GF-D8 (cell line): ENCODE data around the gene PDE10A.
"Not testable (repeated sequence)": the region's sequence is repeated elsewhere in the genome, so short reads cannot be mapped to it uniquely, and the experiment has no call there.

Experiments used
- DNase-seq: peaks from one replicate; lab custom pipeline; 2025; lab: John Stamatoyannopoulos, UW

PDE10A gene

DNA sequence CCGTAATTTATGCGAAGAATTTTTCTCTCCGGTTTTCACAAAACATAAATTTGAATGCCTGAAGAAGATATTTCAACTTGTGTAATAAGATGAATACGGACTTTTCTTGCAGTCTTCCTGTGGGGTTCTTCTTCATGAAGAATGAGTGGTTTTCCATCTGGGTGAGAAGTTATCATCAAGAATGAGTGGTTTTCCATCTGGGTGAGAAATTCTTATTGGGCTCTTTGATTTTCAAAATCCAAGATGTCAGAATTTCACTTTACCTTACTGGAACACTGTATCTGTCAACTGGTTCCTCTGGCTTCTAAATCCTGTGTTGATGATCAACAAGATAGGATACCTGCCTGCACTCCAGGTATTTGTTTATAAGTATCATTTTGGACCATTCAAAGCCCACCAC is 193.6 kb downstream of the PDE10A start:
- no peak for DNase-seq

DNA sequence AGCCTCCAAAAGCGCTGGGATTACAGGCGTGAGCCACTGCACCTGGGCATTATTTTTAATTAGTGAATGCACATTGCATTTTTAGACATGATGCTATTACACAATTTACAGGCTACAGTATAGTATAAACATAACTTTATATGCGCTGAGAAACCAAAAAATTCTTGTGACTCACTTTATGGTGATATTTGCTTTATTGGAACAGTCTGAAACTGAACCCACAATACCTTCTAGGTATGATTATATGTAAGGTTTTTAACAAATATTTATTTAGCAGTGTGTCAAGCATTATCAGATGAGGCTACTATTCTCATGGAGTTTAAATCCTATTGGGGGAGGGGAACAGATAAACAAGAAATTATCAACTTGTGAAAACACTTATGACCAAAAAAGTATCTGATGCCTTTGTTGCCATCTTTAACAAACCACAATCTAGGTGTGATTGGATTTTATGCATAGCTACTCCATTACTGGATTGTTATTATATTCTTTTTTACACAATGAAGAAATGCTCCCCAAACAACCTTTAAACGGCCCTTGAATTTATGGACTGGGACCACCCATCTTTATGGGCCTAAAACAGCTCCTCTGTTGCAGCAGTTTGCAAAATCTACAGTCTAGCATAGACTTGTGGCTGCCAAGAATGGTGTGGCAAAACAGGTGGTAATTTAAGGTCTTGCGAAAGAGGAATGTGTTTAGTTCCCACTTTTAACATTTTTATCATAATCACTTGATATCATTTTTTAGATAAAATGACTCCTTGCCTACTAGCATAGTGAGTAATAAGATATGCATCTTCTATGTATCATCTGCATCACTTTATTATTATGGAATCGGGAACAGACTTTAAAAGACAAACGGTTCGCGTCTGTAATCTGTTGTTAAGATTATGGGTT is 194.5 kb downstream of the PDE10A start:
- no peak for DNase-seq

- not testable (repeated sequence) for DNase-seq
Observed at GRCh38 chr6:165463499-165463898, 199.5 kb downstream of the PDE10A start.

DNA sequence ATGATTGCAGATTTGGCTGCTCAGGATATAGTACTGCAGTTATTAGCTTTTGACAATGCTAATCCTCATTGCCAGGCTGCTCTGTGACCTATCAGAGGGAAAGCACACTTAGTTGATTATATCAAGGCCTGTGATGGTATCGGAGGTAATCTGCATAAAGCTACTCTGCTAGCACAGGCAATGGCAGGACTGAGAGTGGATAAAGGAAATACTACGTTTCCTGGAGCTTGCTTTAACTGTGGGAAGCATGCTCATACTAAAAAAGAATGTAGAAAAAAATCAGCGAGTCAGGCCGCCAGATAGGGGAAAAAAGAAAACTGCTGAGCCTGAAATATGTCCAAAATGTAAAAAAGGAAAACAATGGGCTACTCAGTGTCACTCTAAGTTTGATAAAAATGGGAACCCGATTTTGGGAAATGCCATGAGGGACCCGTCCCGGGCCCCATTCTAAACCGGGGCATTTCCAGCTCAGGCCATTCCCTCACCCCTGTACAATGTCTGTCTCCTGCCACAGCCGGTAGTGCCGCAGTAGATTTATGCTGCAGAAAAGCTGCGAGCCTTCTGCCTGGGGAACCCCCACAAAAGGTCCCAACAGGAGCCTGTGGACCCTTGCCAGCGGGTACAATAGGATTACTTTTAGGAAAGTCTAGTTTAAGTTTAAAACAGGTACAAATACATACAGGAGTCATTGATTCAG is 203.3 kb downstream of the PDE10A start:
- DNase-seq: not testable (repeated sequence)

GRCh38 chr6:165458134-165458533 is 204.9 kb downstream of the PDE10A start:
- no peak for DNase-seq

DNA sequence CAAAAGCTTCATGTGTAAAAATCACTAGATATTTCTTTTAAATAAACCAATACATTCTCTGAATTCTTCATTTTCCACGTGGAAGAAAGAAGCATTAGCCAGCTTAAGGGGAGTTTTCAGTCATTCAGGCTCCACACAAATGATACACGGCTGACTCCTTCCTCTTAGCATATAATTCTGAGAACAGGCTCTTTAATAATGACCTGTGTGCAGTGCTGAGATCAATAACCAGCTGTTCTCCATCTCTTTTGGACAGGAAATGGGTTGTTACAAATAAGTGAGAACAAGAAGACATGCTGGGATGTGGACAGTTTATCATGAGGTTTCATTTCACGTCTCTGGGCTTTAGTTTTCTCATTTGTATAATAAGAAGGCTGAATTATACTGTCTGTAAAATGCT is 206.8 kb downstream of the PDE10A start:
- DNase-seq: no peak

- no peak for DNase-seq
Observed at GRCh38 chr6:165455488-165455887, 207.6 kb downstream of the PDE10A start.

GRCh38 chr6:165453395-165453794 is 209.6 kb downstream of the PDE10A start:
- DNase-seq: no peak

- DNase-seq: no peak
Observed at GRCh38 chr6:165451838-165452237, 211.2 kb downstream of the PDE10A start.

GRCh38 chr6:165448210-165448609 is 214.8 kb downstream of the PDE10A start:
- no peak for DNase-seq

DNA sequence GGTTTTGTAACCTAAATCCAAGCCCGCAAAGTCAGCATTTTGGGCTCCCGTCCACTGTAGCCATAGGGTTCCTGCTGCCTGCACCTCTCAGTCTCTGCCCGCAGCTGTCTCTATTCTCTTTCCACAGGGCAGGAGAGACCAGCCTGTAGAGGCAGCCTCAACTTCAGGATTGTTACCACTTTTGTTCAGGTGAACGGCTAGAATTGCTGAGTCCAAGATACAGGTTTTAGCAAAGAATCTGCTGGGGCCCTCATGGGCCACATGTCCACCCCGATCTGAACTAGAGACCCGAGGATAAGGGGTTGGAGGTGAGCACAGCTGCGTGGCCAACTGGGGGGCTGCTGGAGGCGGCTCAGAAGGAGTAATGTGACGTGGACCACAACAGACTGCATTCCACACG is 215.9 kb downstream of the PDE10A start:
- no peak for DNase-seq

- DNase-seq: no peak
Observed at GRCh38 chr6:165446331-165446730, 216.7 kb downstream of the PDE10A start.

GRCh38 chr6:165443462-165443861 is 219.6 kb downstream of the PDE10A start:
- DNase-seq: no peak

DNA sequence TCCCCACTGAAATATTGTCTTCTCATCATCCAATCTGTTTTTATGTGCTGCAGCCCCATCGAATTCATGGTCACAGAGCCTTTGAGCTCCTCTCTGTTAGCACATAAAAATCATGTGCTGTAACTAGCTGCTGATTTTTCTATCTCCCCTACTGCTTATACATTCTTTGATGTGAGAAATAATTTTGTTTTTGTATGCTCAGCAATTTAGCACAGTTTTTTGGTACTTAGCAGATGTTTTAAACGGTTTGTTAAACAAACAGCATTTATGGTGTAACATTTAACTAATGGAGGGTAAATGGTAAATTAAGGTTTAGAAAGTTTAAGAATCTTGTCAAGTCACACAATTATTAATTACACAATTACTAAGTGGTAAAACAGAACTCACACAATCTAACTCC is 221.9 kb downstream of the PDE10A start:
- no peak for DNase-seq

- DNase-seq: no peak
Observed at GRCh38 chr6:165439928-165440554, 223.0 kb downstream of the PDE10A start.

GRCh38 chr6:165426892-165427291 is 236.1 kb downstream of the PDE10A start:
- no peak for DNase-seq

- DNase-seq: no peak
Observed at GRCh38 chr6:165422192-165422591, 240.8 kb downstream of the PDE10A start.

- DNase-seq: no peak
Observed at GRCh38 chr6:165417278-165417865, 245.7 kb downstream of the PDE10A start.

DNA sequence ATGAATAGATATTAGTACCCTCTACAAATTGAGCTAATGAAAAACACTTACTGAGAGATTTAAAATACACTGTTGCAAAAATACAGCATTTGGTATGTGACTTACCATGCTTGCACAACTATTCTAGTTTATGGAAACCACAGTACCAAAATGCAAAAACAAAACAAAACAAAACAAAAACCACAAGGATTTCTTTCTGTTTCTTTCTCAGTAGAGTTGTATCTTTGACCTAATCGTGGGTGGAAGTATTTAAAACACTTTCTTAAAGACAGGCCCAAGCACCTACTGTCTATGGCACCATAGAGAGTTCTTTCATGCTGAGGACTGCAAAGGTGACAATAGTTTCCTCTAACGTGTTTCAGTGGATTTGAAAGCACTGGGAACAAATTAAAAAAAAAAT is 258.3 kb downstream of the PDE10A start:
- DNase-seq: no peak

GRCh38 chr6:165404296-165404695 is 258.7 kb downstream of the PDE10A start:
- DNase-seq: no peak

DNA sequence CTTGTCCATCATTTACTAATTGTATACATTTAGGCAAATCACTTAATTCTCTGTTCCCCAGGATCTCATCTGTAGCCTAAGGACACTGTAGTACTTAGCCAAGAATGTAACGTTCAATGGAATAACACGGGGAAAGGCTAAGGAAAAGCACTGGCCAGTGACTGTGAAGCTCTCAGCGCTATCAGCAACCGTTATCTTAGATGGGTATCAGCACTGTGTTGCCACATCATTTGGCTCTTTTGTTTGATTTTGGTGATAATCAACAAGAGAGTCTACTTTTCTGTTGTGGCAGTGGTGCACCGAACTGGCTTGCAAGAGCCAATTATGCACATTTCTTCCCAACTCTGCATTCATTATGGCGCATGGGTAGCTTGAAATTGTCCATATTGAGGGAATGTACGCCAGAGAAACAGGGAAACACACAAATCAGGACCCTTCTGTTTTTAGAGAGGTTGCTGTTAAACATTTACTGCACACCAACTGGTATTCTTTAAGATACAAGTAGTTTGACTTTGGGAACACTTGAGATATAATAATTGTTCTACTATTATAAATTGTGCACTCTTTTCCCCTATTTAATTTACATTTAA is 259.9 kb downstream of the PDE10A start:
- no peak for DNase-seq

DNA sequence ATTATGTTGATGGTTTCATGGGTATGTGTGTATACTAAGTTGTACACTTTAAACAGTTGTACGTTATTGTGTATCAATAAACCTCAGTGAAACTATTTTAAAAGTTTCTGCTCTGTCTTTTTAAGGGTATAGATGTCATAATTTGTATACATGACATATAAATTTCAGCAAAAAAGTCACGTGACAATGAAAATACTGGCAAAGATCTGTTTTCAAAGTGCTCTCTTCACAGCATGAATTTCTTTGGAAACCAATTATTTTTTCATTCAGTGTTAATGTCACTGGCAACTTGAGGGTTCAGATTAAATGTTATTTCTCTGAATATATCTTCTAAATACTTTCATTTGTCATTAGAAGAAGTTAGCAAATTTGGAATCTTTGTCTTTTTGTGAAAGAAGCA is 261.9 kb downstream of the PDE10A start:
- no peak for DNase-seq
